A549 (cell line): ENCODE measurements around the gene DLG2.

ENCODE experiments used
- CBX8 ChIP-seq: fragments of 200-600 bp; sonication (generic); IDR thresholded peaks from 2 replicates; pipeline ENCODE4 v1.6.1; 2016
- CTCF ChIP-seq: fragments of >200 bp; sonication (Bioruptor Twin); formaldehyde crosslinking; IDR thresholded peaks from 3 replicates; pipeline ENCODE4 v1.5.1; 2016
- EP300 ChIP-seq, 2 experiments: fragments of >200 bp; sonication (Bioruptor Twin); formaldehyde crosslinking; IDR thresholded peaks; 2 replicates in 1 of 2; 3 replicates in 1 of 2; pipeline ENCODE4 v1.6.1; 2016 to 2017
- NR3C1 ChIP-seq: fragments of >200 bp; sonication (Bioruptor Twin); formaldehyde crosslinking; IDR thresholded peaks from 3 replicates; pipeline ENCODE4 v1.6.1; 2017
- PBX3 ChIP-seq: IDR thresholded peaks from 2 replicates; pipeline ENCODE4 v1.6.1; 2012

GRCh38 chr11:84407091-84407490, 1220.1 kb downstream of the DLG2 start:
- TF ChIP-seq PBX3 = no peak
- no peak for TF ChIP-seq CBX8
- no peak for TF ChIP-seq NR3C1
- TF ChIP-seq CTCF = no peak
- no peak for TF ChIP-seq EP300 (IDR thresholded peaks at IDR 0.05)
